ENCODE data around the gene UNC5CL.

- TF ChIP-seq EZH2 (IDR thresholded peaks at IDR 0.05; ENCODE audit: borderline replicate concordance, low read depth, low read length): no peak
- no peak for TF ChIP-seq CBFB (CRISPR knock-in tag; IDR thresholded peaks at IDR 0.05)
- TF ChIP-seq ZNF449 (CRISPR knock-in tag; IDR thresholded peaks at IDR 0.05): no peak
- TF ChIP-seq TCF7L2 (IDR thresholded peaks at IDR 0.05; ENCODE audit: low read depth, low read length): no peak
- no peak for TF ChIP-seq JUNB (CRISPR knock-in tag; conservative IDR thresholded peaks at IDR 0.05)
Observed at GRCh38 chr6:41014780-41015179, 24.2 kb downstream of the UNC5CL start.

Data from K562 (cell line).